C4-2B (cell line): Measurements from ENCODE around the gene CADPS2.

Experiments
- H3K27ac ChIP-seq: fragments of 450-650 bp; 2 replicates; pipeline ENCODE4 v1.5.1; 2017
- CTCF ChIP-seq: fragments of 450-650 bp; conservative IDR thresholded peaks from 2 replicates; pipeline ENCODE4 v1.5.1; 2017; ENCODE audit warnings: mild to moderate bottlenecking
- ZFX ChIP-seq: fragments of 450-650 bp; IDR thresholded peaks from 2 replicates; pipeline ENCODE4 v1.6.1; 2017

The CADPS2 gene

DNA sequence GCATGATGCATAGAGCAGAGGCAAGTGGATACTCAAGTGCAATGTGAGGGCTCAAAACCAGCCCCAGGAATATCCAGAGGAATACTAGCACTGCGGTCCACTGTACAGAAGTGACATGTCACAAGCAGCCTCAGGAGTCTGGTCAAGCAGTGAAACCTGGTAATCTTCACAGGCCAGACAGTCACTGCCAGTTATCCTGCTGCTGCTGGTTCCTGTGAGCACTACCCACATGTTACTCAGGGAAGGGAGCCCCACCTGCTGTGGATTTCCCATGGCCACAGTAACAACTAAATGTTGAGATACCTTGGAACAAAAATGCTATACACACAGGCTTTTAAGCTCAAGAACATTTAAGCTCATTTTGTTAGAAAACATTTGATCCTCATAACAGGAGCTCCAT is 290.4 kb downstream of the CADPS2 start:
- no peak overlapping the region for H3K27ac ChIP-seq
- TF ChIP-seq CTCF (no peak), ZFX (no peak)

DNA sequence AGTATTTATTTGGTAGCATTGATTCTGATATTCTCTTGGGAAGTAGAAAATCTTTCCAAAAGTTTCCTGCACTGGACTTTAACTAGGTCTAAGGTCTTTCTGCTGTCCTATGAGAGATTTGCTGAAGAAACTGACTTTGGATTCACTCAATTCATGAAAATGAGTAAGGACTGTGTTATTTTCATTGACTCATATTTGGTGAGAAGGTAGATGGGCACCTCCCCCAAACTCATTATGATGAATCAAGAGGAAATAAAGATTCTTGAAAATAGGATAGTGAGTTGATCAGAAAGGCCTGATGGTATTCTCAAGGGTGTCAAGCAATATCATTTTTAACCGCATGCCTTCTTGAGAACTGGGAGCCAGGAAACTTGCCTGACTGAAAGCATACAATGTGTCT is 297.6 kb downstream of the CADPS2 start:
- no peak for TF ChIP-seq CTCF
- TF ChIP-seq ZFX = no peak
- H3K27ac ChIP-seq = no peak overlapping the region

- no peak overlapping the region for H3K27ac ChIP-seq
- no peak for TF ChIP-seq ZFX
- TF ChIP-seq CTCF = no peak
Observed at GRCh38 chr7:122584676-122585251, 301.5 kb downstream of the CADPS2 start.

GRCh38 chr7:122578350-122578749 is 307.9 kb downstream of the CADPS2 start:
- no peak overlapping the region for H3K27ac ChIP-seq
- TF ChIP-seq ZFX (no peak), CTCF (no peak)

- no peak for TF ChIP-seq CTCF
- TF ChIP-seq ZFX = no peak
- H3K27ac ChIP-seq = peak overlapping the region; percentile 48; the same call in 1 of the 2 replicates
Observed at GRCh38 chr7:122577449-122578003, 308.7 kb downstream of the CADPS2 start.

DNA sequence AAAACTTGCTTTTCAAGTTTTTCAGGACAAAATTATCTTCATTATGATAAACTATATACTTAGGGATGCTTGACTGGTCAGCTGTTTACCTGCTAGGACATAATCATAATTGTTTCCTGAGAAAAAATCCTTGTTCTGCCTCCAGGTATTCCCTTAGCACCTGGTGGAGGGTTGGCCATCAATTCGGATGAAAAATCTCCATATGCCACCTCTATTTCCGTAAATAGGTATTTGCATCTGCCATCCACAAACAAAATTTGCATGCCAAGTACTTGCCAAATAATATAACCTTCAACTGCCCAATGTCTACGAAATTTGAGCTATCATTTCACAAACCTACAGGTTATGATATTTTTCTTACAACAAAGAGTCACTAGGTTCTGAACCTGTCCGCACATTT is 313.6 kb downstream of the CADPS2 start:
- TF ChIP-seq CTCF (no peak), ZFX (no peak)
- H3K27ac ChIP-seq = no peak overlapping the region

- no peak overlapping the region for H3K27ac ChIP-seq
- TF ChIP-seq CTCF (no peak), ZFX (no peak)
Observed at GRCh38 chr7:122561326-122561725, 324.9 kb downstream of the CADPS2 start.
